ENCODE measurements around the gene LRCH3.

GRCh38 chr3:197784019-197784585 is 7.0 kb upstream of the LRCH3 start:
- TF ChIP-seq EZH2 (IDR thresholded peaks at IDR 0.05; ENCODE audit: insufficient read depth, poor library complexity, severe bottlenecking) = no peak
- TF ChIP-seq EZH2phosphoT487 (IDR thresholded peaks at IDR 0.05; ENCODE audit: insufficient read depth, low read depth) = no peak
